Keratinocyte (primary cell): ENCODE measurements around the gene TDP2.

ENCODE experiments used
- CTCF ChIP-seq, 3 experiments: IDR thresholded peaks in 1 of 3; conservative IDR thresholded peaks in 1 of 3; optimal IDR thresholded peaks in 1 of 3; 2 replicates in 2 of 3; 3 replicates in 1 of 3; pipeline versions ENCODE3 to v1.5.1; 2011; ENCODE audit warnings: low read length in 3 of 3, mild to moderate bottlenecking in 3 of 3, moderate library complexity in 2 of 3, control low read depth in 1 of 3, inconsistent platforms in 1 of 3; ENCODE audit not compliant: insufficient read depth in 2 of 3; ENCODE audit errors: extremely low read depth in 1 of 3
- EZH2 ChIP-seq: IDR thresholded peaks from one replicate; pipeline ENCODE4 v1.6.1; 2012; ENCODE audit warnings: inconsistent platforms, mild to moderate bottlenecking, low read length, moderate library complexity

DNA sequence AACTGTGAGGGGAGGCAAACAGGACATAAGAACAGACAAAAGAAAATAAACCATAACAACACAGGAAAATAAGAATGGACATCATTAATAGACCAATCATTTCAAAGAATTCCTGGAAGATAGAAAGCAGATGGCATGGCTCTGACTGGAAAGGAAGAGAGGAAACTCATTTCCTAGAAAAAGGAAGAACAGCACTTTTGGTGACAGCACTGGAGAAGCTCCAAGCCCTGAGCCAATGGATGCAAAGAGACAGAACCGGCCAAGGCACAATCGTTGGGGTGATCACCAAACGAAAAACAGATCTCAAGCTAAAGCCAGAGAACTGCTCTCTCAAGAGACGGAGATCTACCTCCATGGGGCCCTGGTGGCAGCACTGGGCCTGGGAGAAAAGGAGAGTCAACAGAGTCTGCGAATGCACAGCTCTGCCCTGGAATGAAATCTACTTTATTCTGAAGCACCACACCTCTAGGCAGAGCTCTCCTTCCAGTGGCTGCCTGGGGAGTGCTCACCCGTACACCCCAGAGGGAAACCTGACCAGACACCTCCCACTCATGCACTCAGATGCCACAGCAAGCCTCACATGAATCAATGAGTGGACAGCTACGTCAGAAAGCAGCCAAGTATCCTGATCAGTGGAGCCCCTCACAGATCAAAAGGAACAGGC lies 44.9 kb downstream of the TDP2 start:
- TF ChIP-seq CTCF (optimal IDR thresholded peaks at IDR 0.05 in 1 of 3, IDR thresholded peaks at IDR 0.05 in 1 of 3, conservative IDR thresholded peaks at IDR 0.05 in 1 of 3; ENCODE audit: extremely low read depth in 1 of 3, insufficient read depth in 2 of 3, low read length in 3 of 3), result no peak
- TF ChIP-seq EZH2, result no peak
